Mesenchymal stem cell (in vitro differentiated cells and primary cell): ENCODE results near the gene SOHLH1.

Source experiments
- DNase-seq: peaks from one replicate; pipeline ENCODE4 v3.0.0-alpha.2; 2013
- H2AFZ ChIP-seq: one replicate; pipeline ENCODE4 v1.6.1; 2013; ENCODE audit warnings: low read depth, mild to moderate bottlenecking, control low read depth, inconsistent platforms, low read length, moderate library complexity
- H2AK5ac ChIP-seq: 2 replicates; pipeline ENCODE4 v1.6.1; 2013; ENCODE audit warnings: low read length, moderate library complexity, mild to moderate bottlenecking, inconsistent platforms; ENCODE audit not compliant: severe bottlenecking
- H2BK120ac ChIP-seq: one replicate; pipeline ENCODE4 v1.6.1; 2013; ENCODE audit warnings: low read depth, mild to moderate bottlenecking, inconsistent platforms, low read length, moderate library complexity
- H2BK12ac ChIP-seq, 2 experiments: one replicate each; pipeline ENCODE4 v1.6.1; 2013; ENCODE audit warnings: inconsistent platforms in 2 of 2, low read length in 2 of 2, mild to moderate bottlenecking in 2 of 2, moderate library complexity in 2 of 2, control low read depth in 1 of 2
- H2BK15ac ChIP-seq: one replicate; pipeline ENCODE4 v1.6.1; 2013; ENCODE audit warnings: mild to moderate bottlenecking, low read depth, inconsistent platforms; ENCODE audit not compliant: poor library complexity, severe bottlenecking
- H2BK5ac ChIP-seq: 2 replicates; pipeline ENCODE4 v1.6.1; 2013; ENCODE audit warnings: low read depth, mild to moderate bottlenecking, low read length, control low read depth, inconsistent platforms; ENCODE audit not compliant: poor library complexity, severe bottlenecking
- H3K14ac ChIP-seq, 2 experiments: one replicate each; pipeline ENCODE4 v1.6.1; 2013; ENCODE audit warnings: inconsistent platforms in 2 of 2, low read length in 2 of 2, control low read depth in 1 of 2, mild to moderate bottlenecking in 1 of 2, moderate library complexity in 1 of 2
- H3K18ac ChIP-seq, 2 experiments: one replicate each; pipeline ENCODE4 v1.6.1; 2013; ENCODE audit warnings: inconsistent platforms in 2 of 2, low read length in 2 of 2, control low read depth in 1 of 2, low read depth in 1 of 2, mild to moderate bottlenecking in 1 of 2
- H3K23ac ChIP-seq, 2 experiments: one replicate each; pipeline ENCODE4 v1.6.1; 2013; ENCODE audit warnings: inconsistent platforms in 2 of 2, low read length in 2 of 2, mild to moderate bottlenecking in 2 of 2, moderate library complexity in 2 of 2, control low read depth in 1 of 2
- H3K27ac ChIP-seq: 2 replicates; pipeline ENCODE4 v1.5.1; 2013; ENCODE audit warnings: mild to moderate bottlenecking, moderate library complexity, low read length, control low read depth, inconsistent platforms; ENCODE audit not compliant: poor library complexity, severe bottlenecking
- H3K27me3 ChIP-seq, 2 experiments: 2 replicates each; pipeline versions ENCODE4 v1.6.1 to v1.7.0; 2013; ENCODE audit warnings: low read length in 2 of 2, mild to moderate bottlenecking in 2 of 2, moderate library complexity in 2 of 2, control low read depth in 1 of 2, inconsistent platforms in 1 of 2; ENCODE audit not compliant: control insufficient read depth in 1 of 2, insufficient read depth in 1 of 2
- H3K36me3 ChIP-seq, 2 experiments: 2 replicates each; pipeline versions ENCODE4 v1.6.1 to v1.7.0; 2013; ENCODE audit warnings: low read length in 2 of 2, control low read depth in 1 of 2, inconsistent platforms in 1 of 2, low read depth in 1 of 2, mild to moderate bottlenecking in 1 of 2; ENCODE audit not compliant: insufficient read depth in 2 of 2, control insufficient read depth in 1 of 2
- H3K4ac ChIP-seq, 2 experiments: one replicate each; pipeline ENCODE4 v1.6.1; 2013; ENCODE audit warnings: inconsistent platforms in 2 of 2, low read length in 2 of 2, mild to moderate bottlenecking in 2 of 2, moderate library complexity in 2 of 2, control low read depth in 1 of 2, low read depth in 1 of 2
- H3K4me1 ChIP-seq: 2 replicates; pipeline ENCODE4 v1.6.1; 2013; ENCODE audit warnings: low read depth, low read length, control low read depth; ENCODE audit not compliant: control insufficient read depth, insufficient read depth
- H3K4me2 ChIP-seq: 2 replicates; pipeline ENCODE4 v1.6.1; 2013; ENCODE audit warnings: low read length, mild to moderate bottlenecking, inconsistent platforms; ENCODE audit not compliant: poor library complexity, severe bottlenecking
- H3K4me3 ChIP-seq, 2 experiments: 2 replicates each; pipeline versions ENCODE4 v1.5.1 to v1.7.0; 2013; ENCODE audit warnings: low read length in 2 of 2, mild to moderate bottlenecking in 2 of 2, control low read depth in 1 of 2, low read depth in 1 of 2; ENCODE audit not compliant: insufficient read depth in 1 of 2
- H3K79me1 ChIP-seq: replicated peaks from 2 replicates; pipeline ENCODE4 v1.6.1; 2013; ENCODE audit warnings: mild to moderate bottlenecking, control low read depth, low read length, inconsistent platforms; ENCODE audit not compliant: poor library complexity, severe bottlenecking
- H3K9ac ChIP-seq: 2 replicates; pipeline ENCODE4 v1.7.0; 2013; ENCODE audit warnings: mild to moderate bottlenecking, low read length, moderate library complexity
- H3K9me3 ChIP-seq: 2 replicates; pipeline ENCODE4 v1.7.0; 2013; ENCODE audit warnings: mild to moderate bottlenecking, low read length; ENCODE audit not compliant: control insufficient read depth
- H4K8ac ChIP-seq: one replicate; pipeline ENCODE4 v1.6.1; 2013; ENCODE audit warnings: inconsistent platforms, mild to moderate bottlenecking, low read length, moderate library complexity
- H4K91ac ChIP-seq: one replicate; pipeline ENCODE4 v1.6.1; 2013; ENCODE audit warnings: mild to moderate bottlenecking, low read length, inconsistent platforms
- WGBS: methylation state at CpG from one replicate; pipeline ENCODE4 v1.1.7; 2013; ENCODE audit warnings: mixed read lengths; 5-methylcytosine and 5-hydroxymethylcytosine counted together

The SOHLH1 gene

GRCh38 chr9:135716045-135716444 is 16.8 kb upstream of the SOHLH1 start:
- H3K14ac ChIP-seq = no peak overlapping the region
- no peak overlapping the region for H3K4me2 ChIP-seq
- no peak overlapping the region for H2BK12ac ChIP-seq
- H3K9me3 ChIP-seq = no peaks in the 10 kb centered on the region
- H3K27me3 ChIP-seq = peaks cover 54 to 69% of the 10 kb centered on the region in 2 experiments
- no peak overlapping the region for H3K9ac ChIP-seq
- H3K4me3 ChIP-seq = no peak overlapping the region
- no peak overlapping the region for H3K27ac ChIP-seq
- no peak overlapping the region for H2BK5ac ChIP-seq
- H3K79me1 ChIP-seq = no peaks in the 10 kb centered on the region
- WGBS = 91% methylated on average over 11 of the region's 11 CpGs
- no peak for DNase-seq
- H2AFZ ChIP-seq = no peak overlapping the region
- no peak overlapping the region for H3K18ac ChIP-seq
- H3K36me3 ChIP-seq = peaks cover 0 to 3% of the 10 kb centered on the region in 2 experiments
- no peak overlapping the region for H3K4ac ChIP-seq
- no peak overlapping the region for H4K91ac ChIP-seq
- no peak overlapping the region for H3K23ac ChIP-seq
- H3K4me1 ChIP-seq = peaks cover 3% of the 10 kb centered on the region
- no peak overlapping the region for H4K8ac ChIP-seq
- no peak overlapping the region for H2AK5ac ChIP-seq
- no peak overlapping the region for H2BK120ac ChIP-seq
- no peak overlapping the region for H2BK15ac ChIP-seq

- Histone ChIP-seq H4K8ac (no peak overlapping the region), H2BK15ac (no peak overlapping the region), H3K4ac (no peak overlapping the region), H3K27me3 (peaks cover 54 to 66% of the 10 kb centered on the region in 2 experiments), H3K9ac (no peak overlapping the region), H3K36me3 (peaks cover 0 to 3% of the 10 kb centered on the region in 2 experiments), H3K4me2 (no peak overlapping the region), H2AFZ (no peak overlapping the region), H3K14ac (no peak overlapping the region), H2BK5ac (no peak overlapping the region), H3K4me3 (no peak overlapping the region), H3K18ac (no peak overlapping the region), H3K27ac (no peak overlapping the region), H4K91ac (no peak overlapping the region), H3K4me1 (peaks cover 3% of the 10 kb centered on the region), H3K9me3 (no peaks in the 10 kb centered on the region), H3K79me1 (no peaks in the 10 kb centered on the region), H2BK12ac (no peak overlapping the region), H3K23ac (no peak overlapping the region), H2BK120ac (no peak overlapping the region), H2AK5ac (no peak overlapping the region)
- no peak for DNase-seq
- 53% methylated on average over 23 of the region's 23 CpGs for WGBS
Measured at GRCh38 chr9:135715056-135715595, 15.8 kb upstream of the SOHLH1 start.

- Histone ChIP-seq H3K4me2 (no peak overlapping the region), H3K36me3 (peaks cover 0 to 3% of the 10 kb centered on the region in 2 experiments), H3K4ac (no peak overlapping the region), H4K91ac (no peak overlapping the region), H3K27me3 (peaks cover 50 to 64% of the 10 kb centered on the region in 2 experiments), H2BK15ac (no peak overlapping the region), H3K18ac (no peak overlapping the region), H2BK120ac (no peak overlapping the region), H2BK5ac (no peak overlapping the region), H3K4me1 (peaks cover 3% of the 10 kb centered on the region), H3K27ac (no peak overlapping the region), H3K9me3 (no peaks in the 10 kb centered on the region), H2AK5ac (no peak overlapping the region), H3K23ac (no peak overlapping the region), H4K8ac (no peak overlapping the region), H3K14ac (no peak overlapping the region), H2AFZ (no peak overlapping the region), H3K9ac (no peak overlapping the region), H3K79me1 (no peaks in the 10 kb centered on the region), H3K4me3 (peak overlapping the region in 1 of 2 experiments; percentile 16), H2BK12ac (no peak overlapping the region)
- 6% methylated on average over 67 of the region's 103 CpGs for WGBS
- DNase-seq = no peak
Measured at GRCh38 chr9:135714242-135715055, 15.2 kb upstream of the SOHLH1 start.

- H3K4ac ChIP-seq = no peak overlapping the region
- H2BK120ac ChIP-seq = no peak overlapping the region
- no peak overlapping the region for H3K23ac ChIP-seq
- peaks cover 3% of the 10 kb centered on the region for H3K4me1 ChIP-seq
- no peak overlapping the region for H2BK12ac ChIP-seq
- no peak overlapping the region for H4K91ac ChIP-seq
- H2AK5ac ChIP-seq = no peak overlapping the region
- H3K14ac ChIP-seq = no peak overlapping the region
- H4K8ac ChIP-seq = no peak overlapping the region
- no peak overlapping the region for H3K4me2 ChIP-seq
- no peak overlapping the region for H2BK15ac ChIP-seq
- H2BK5ac ChIP-seq = no peak overlapping the region
- peaks cover 49 to 69% of the 10 kb centered on the region in 2 experiments for H3K27me3 ChIP-seq
- H2AFZ ChIP-seq = no peak overlapping the region
- H3K4me3 ChIP-seq = no peak overlapping the region
- no peak overlapping the region for H3K9ac ChIP-seq
- no peak overlapping the region for H3K18ac ChIP-seq
- DNase-seq = no peak
- H3K9me3 ChIP-seq = no peaks in the 10 kb centered on the region
- no peaks in the 10 kb centered on the region for H3K79me1 ChIP-seq
- H3K36me3 ChIP-seq = no peaks in the 10 kb centered on the region
- 63% methylated on average over 15 of the region's 16 CpGs for WGBS
- no peak overlapping the region for H3K27ac ChIP-seq
Measured at GRCh38 chr9:135712613-135713295, 13.5 kb upstream of the SOHLH1 start.
